B cell (primary cell): ENCODE data around the gene PCSK6. TPM values are rescaled to one million over a fixed set of nuclear protein-coding genes. Genes with fewer than 3 reads are reported as not detected.

ENCODE experiments used
- ATAC-seq: fragments of 200-7000 bp; cut with Tn5 transposase; one replicate; pipeline ENCODE4 v1.10.0; 2021; ENCODE audit warnings: low read depth, mild to moderate bottlenecking, moderate number of reproducible peaks, moderate library complexity
- CTCF ChIA-PET: fragments of 350-600 bp; sonication (Branson Sonifier 250); formaldehyde crosslinking; loops from one replicate; lab custom pipeline; 2021; ENCODE audit warnings: antibody characterized with exemption, inconsistent platforms; lab: Charles Lee
- POLR2A ChIA-PET: fragments of 350-600 bp; sonication (Branson Sonifier 250); formaldehyde crosslinking; loops from one replicate; lab custom pipeline; 2021; ENCODE audit warnings: antibody characterized with exemption; lab: Charles Lee
- DNase-seq: peaks from one replicate; pipeline ENCODE4 v3.0.0; 2013
- H2AFZ ChIP-seq: 2 replicates; pipeline ENCODE4 v1.6.1; 2012; ENCODE audit warnings: mild to moderate bottlenecking, low read depth, low read length; ENCODE audit not compliant: insufficient read depth, poor library complexity, severe bottlenecking
- H3K27ac ChIP-seq, 2 donors: 1 replicate in 1 of 2; 2 replicates in 1 of 2; pipeline ENCODE4 v1.5.1; 2012 to 2013; ENCODE audit warnings: low read length in 2 of 2, mild to moderate bottlenecking in 2 of 2, moderate library complexity in 1 of 2
- H3K27me3 ChIP-seq, 4 experiments: fragments of 200-600 bp in 1 of 4; sonication (generic) in 1 of 4; replicated peaks in 1 of 4; 1 replicate in 2 of 4; 2 replicates in 2 of 4; pipeline versions ENCODE4 v1.6.1 to v1.7.0; 2013 to 2016; ENCODE audit warnings: low read length in 3 of 4, mild to moderate bottlenecking in 2 of 4, mixed read lengths in 1 of 4, moderate library complexity in 1 of 4; ENCODE audit not compliant: insufficient read depth in 4 of 4, control insufficient read depth in 3 of 4; ENCODE audit errors: control extremely low read depth in 1 of 4
- H3K36me3 ChIP-seq, 2 experiments: replicated peaks in 1 of 2; 1 replicate in 1 of 2; 2 replicates in 1 of 2; pipeline versions ENCODE4 v1.6.1 to v1.7.1; 2013; ENCODE audit warnings: low read length in 1 of 2; ENCODE audit not compliant: insufficient read depth in 2 of 2, control insufficient read depth in 1 of 2; ENCODE audit errors: control extremely low read depth in 1 of 2, extremely low read depth in 1 of 2
- H3K4me1 ChIP-seq, 2 donors: fragments of 200-600 bp in 1 of 2; sonication (generic) in 1 of 2; 1 replicate in 1 of 2; 2 replicates in 1 of 2; pipeline versions ENCODE4 v1.5.1 to v1.6.1; 2013 to 2017; ENCODE audit warnings: low read length in 2 of 2; ENCODE audit not compliant: control insufficient read depth in 2 of 2, insufficient read depth in 2 of 2
- H3K4me2 ChIP-seq: replicated peaks from 2 replicates; pipeline ENCODE3; 2012; ENCODE audit warnings: mild to moderate bottlenecking, low read depth, low read length; ENCODE audit not compliant: poor library complexity, severe bottlenecking
- H3K4me3 ChIP-seq, 5 experiments: fragments of 200-600 bp in 1 of 5; sonication (generic) in 1 of 5; 1 replicate in 3 of 5; 2 replicates in 2 of 5; pipeline versions ENCODE4 v1.5.1 to v1.7.0; 2011 to 2016; ENCODE audit warnings: low read length in 4 of 5, mild to moderate bottlenecking in 4 of 5, low read depth in 2 of 5, control low read depth in 1 of 5, moderate library complexity in 1 of 5; ENCODE audit not compliant: insufficient read depth in 1 of 5; ENCODE audit errors: control extremely low read depth in 1 of 5, extremely low read depth in 1 of 5
- H3K79me2 ChIP-seq: fragments of 200-600 bp; sonication (generic); one replicate; pipeline ENCODE4 v1.6.0; 2016; ENCODE audit warnings: low read length; ENCODE audit not compliant: control insufficient read depth, insufficient read depth
- H3K9ac ChIP-seq: fragments of 200-600 bp; sonication (generic); 2 replicates; pipeline ENCODE4 v1.6.1; 2017; ENCODE audit warnings: mild to moderate bottlenecking, low read length, moderate library complexity
- H3K9me3 ChIP-seq, 3 donors: one replicate each; pipeline versions ENCODE4 v1.6.1 to v1.7.1; 2013; ENCODE audit warnings: low read length in 2 of 3; ENCODE audit not compliant: control insufficient read depth in 2 of 3, insufficient read depth in 1 of 3; ENCODE audit errors: control extremely low read depth in 1 of 3
- H4K20me1 ChIP-seq: 2 replicates; pipeline ENCODE4 v1.6.0; 2012; ENCODE audit warnings: mild to moderate bottlenecking, low read length; ENCODE audit not compliant: insufficient read depth, control insufficient read depth, poor library complexity, severe bottlenecking
- H3K27ac Mint-ChIP-seq: one replicate; pipeline ENCODE4 v1.8.0; 2021; ENCODE audit warnings: mixed read lengths
- H3K27me3 Mint-ChIP-seq: one replicate; pipeline ENCODE4 v1.8.0; 2021; ENCODE audit warnings: mixed read lengths
- H3K4me1 Mint-ChIP-seq: one replicate; pipeline ENCODE4 v1.8.0; 2021; ENCODE audit warnings: mixed read lengths
- H3K4me3 Mint-ChIP-seq: one replicate; pipeline ENCODE4 v1.8.0; 2021; ENCODE audit warnings: mixed read lengths
- H3K9me3 Mint-ChIP-seq: one replicate; pipeline ENCODE4 v1.8.0; 2022; ENCODE audit warnings: mixed read lengths; ENCODE audit not compliant: insufficient read depth
- EZH2 ChIP-seq: IDR thresholded peaks from 2 replicates; pipeline ENCODE4 v1.6.1; 2012; ENCODE audit warnings: borderline replicate concordance, low read depth, mild to moderate bottlenecking, moderate library complexity, low read length; ENCODE audit not compliant: insufficient read depth, poor library complexity, severe bottlenecking
- WGBS: methylation state at CpG from one replicate; pipeline ENCODE4 v1.1.5; 2013; ENCODE audit warnings: missing lambda C conversion rate; ENCODE audit not compliant: insufficient coverage; 5-methylcytosine and 5-hydroxymethylcytosine counted together
- intact Hi-C: fragments of 100-400 bp; cut with micrococcal nuclease; formaldehyde crosslinking; loops from one replicate; pipeline ENCODE4 v1.10.0; 2022
- polyA plus RNA-seq: library from polyadenylated mRNA; depleted of rRNA; stranded (reverse); fragments of >200 nt; gene quantifications from 2 replicates; pipeline ENCODE4 v1.2.3, GENCODE V29; 2012
- total RNA-seq, 2 donors: library from RNA; stranded (reverse); fragments of 120-200 nt in 1 of 2; gene quantifications; 1 replicate in 1 of 2; 2 replicates in 1 of 2; pipeline versions ENCODE4 v1.2.3 to v1.2.4, GENCODE V29; 2013 to 2022
- TF ChIP-seq, protein P1 (sequence below): fragments of 200-600 bp; IDR thresholded peaks from one replicate; pipeline ENCODE4 v1.8.0; 2022; ENCODE audit warnings: antibody characterized with exemption, mild to moderate bottlenecking

The PCSK6 gene
- total and polyA plus RNA-seq, 2 donors (not counting 1 experiment from before 2014, with no cell fraction given) = 0.66 to 1.6 TPM

DNA sequence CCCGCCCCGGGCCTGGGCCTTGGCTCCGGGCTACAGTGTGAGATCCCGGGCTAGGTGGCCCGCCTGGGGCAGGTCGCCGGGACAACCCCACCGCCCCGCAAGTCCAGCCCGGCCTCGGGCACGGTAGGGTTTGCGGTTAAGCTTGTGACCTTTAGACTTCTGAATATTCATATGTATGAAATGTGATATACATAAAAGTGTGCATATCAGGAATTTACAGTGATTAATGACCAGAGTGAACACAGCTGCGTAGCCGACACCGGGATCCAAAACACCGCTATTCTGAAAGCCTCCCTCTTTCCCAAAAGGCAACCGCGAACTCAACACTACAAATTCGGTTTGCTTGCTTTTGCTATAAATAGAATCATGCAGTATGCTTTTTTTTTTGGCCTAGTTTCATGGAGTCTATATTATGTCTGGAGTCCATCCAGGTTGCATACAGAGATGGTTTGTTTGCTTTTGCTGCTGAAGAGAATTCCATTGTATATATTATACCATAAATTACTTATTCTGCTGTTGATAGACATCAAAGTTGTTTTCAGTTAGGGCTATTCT is 193.8 kb downstream of the PCSK6 start:
- DNase-seq = no peak
- H3K27ac Mint-ChIP-seq = peak overlapping the region; percentile 98
- ATAC-seq = no peak
- peaks cover 0 to 4% (median 0%) of the 10 kb centered on the region in 3 donors for H3K9me3 ChIP-seq
- H3K9ac ChIP-seq = peak overlapping the region; percentile 90
- peak overlapping the region; percentile 70 to 96 (median 93) for H3K4me3 ChIP-seq
- peaks cover 45% of the 10 kb centered on the region for H3K79me2 ChIP-seq
- no peaks in the 10 kb centered on the region for H3K27me3 ChIP-seq
- H3K4me1 Mint-ChIP-seq = peaks cover 39% of the 10 kb centered on the region
- peak overlapping the region; percentile 96 for H2AFZ ChIP-seq
- peak overlapping the region; percentile 81 for H3K4me2 ChIP-seq
- H3K9me3 Mint-ChIP-seq = no peaks in the 10 kb centered on the region
- H3K27me3 Mint-ChIP-seq = no peaks in the 10 kb centered on the region
- peaks cover 7 to 12% of the 10 kb centered on the region in 2 experiments for H3K36me3 ChIP-seq
- POLR2A ChIA-PET = interaction anchor here (1.3 to 1.7 kb wide), 3 partner anchors 38 to 356 kb away, joined by 3 to 14 read pairs (median 3); partner anchors contain the start of genes CHSY1 and TM2D3
- peaks cover 29 to 30% of the 10 kb centered on the region in 2 donors for H3K4me1 ChIP-seq
- CTCF ChIA-PET = interaction anchor here (1.0 to 13.9 kb wide), 8 partner anchors 9 to 428 kb away, joined by 3 to 159 read pairs (median 7); partner anchors contain the start of genes TARS3 and TM2D3
- peak overlapping the region; percentile 70 to 91 for H3K27ac ChIP-seq
- intact Hi-C loops = loop anchor here (1.0 to 2.0 kb wide), 3 partner anchors 39 to 429 kb away; partner anchors contain the start of genes TARS3 and TM2D3
- WGBS = 0% methylated on average over 9 of the region's 20 CpGs
- TF ChIP-seq, protein P1, sequence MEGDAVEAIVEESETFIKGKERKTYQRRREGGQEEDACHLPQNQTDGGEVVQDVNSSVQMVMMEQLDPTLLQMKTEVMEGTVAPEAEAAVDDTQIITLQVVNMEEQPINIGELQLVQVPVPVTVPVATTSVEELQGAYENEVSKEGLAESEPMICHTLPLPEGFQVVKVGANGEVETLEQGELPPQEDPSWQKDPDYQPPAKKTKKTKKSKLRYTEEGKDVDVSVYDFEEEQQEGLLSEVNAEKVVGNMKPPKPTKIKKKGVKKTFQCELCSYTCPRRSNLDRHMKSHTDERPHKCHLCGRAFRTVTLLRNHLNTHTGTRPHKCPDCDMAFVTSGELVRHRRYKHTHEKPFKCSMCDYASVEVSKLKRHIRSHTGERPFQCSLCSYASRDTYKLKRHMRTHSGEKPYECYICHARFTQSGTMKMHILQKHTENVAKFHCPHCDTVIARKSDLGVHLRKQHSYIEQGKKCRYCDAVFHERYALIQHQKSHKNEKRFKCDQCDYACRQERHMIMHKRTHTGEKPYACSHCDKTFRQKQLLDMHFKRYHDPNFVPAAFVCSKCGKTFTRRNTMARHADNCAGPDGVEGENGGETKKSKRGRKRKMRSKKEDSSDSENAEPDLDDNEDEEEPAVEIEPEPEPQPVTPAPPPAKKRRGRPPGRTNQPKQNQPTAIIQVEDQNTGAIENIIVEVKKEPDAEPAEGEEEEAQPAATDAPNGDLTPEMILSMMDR = no peak
- TF ChIP-seq EZH2 = no peak
- peak overlapping the region; percentile 96 for H3K4me3 Mint-ChIP-seq
- H4K20me1 ChIP-seq = peaks cover 40% of the 10 kb centered on the region
